C4-2B (cell line): ENCODE measurements around the gene RASGRP3.

ENCODE experiments used
- ZFX ChIP-seq: fragments of 450-650 bp; IDR thresholded peaks from 2 replicates; pipeline ENCODE4 v1.6.1; 2017
- TF ChIP-seq, protein P1 (sequence below): fragments of 450-650 bp; conservative IDR thresholded peaks from 2 replicates; pipeline ENCODE4 v1.5.1; 2017; ENCODE audit warnings: mild to moderate bottlenecking

DNA sequence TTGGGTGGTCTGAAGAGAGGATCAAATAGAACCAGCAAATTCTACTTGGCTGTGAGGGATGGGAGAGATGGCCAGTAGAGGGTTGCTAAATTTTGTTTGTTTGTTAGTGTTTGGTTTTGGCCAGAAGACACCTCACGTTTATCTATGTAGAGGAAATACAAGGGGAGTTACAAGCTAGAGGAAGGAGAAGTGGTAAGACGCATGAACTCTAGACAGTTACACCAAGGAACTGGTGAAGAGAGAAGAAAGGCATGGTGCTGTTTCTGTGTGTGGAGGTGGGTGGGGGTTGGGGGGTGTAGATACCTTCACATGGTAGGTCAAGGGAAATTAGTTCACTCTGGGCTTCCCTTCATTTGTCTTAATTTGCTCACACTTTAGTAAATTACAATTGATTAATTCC lies 25.6 kb downstream of the RASGRP3 start:
- TF ChIP-seq, protein P1, sequence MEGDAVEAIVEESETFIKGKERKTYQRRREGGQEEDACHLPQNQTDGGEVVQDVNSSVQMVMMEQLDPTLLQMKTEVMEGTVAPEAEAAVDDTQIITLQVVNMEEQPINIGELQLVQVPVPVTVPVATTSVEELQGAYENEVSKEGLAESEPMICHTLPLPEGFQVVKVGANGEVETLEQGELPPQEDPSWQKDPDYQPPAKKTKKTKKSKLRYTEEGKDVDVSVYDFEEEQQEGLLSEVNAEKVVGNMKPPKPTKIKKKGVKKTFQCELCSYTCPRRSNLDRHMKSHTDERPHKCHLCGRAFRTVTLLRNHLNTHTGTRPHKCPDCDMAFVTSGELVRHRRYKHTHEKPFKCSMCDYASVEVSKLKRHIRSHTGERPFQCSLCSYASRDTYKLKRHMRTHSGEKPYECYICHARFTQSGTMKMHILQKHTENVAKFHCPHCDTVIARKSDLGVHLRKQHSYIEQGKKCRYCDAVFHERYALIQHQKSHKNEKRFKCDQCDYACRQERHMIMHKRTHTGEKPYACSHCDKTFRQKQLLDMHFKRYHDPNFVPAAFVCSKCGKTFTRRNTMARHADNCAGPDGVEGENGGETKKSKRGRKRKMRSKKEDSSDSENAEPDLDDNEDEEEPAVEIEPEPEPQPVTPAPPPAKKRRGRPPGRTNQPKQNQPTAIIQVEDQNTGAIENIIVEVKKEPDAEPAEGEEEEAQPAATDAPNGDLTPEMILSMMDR: no peak
- no peak for TF ChIP-seq ZFX
